ENCODE measurements around the gene ATP1A2.

Gene ATP1A2

GRCh38 chr1:160167580-160167979 is 52.0 kb downstream of the ATP1A2 start:
- no peak overlapping the region for H3K4me3 ChIP-seq (ENCODE audit: low read depth, low read length)
- TF ChIP-seq CTCF (IDR thresholded peaks at IDR 0.05; ENCODE audit: low read depth, low read length), result no peak

- no peak for TF ChIP-seq CTCF (IDR thresholded peaks at IDR 0.05; ENCODE audit: low read depth, low read length)
- no peak overlapping the region for H3K4me3 ChIP-seq (ENCODE audit: low read depth, low read length)
Measured at GRCh38 chr1:160168016-160168415, 52.5 kb downstream of the ATP1A2 start.

GRCh38 chr1:160168609-160169369 is 53.2 kb downstream of the ATP1A2 start:
- H3K4me3 ChIP-seq (ENCODE audit: low read depth, low read length), result no peak overlapping the region
- no peak for TF ChIP-seq CTCF (IDR thresholded peaks at IDR 0.05; ENCODE audit: low read depth, low read length)

GRCh38 chr1:160169553-160170399 is 54.2 kb downstream of the ATP1A2 start:
- no peak overlapping the region for H3K4me3 ChIP-seq (ENCODE audit: low read depth, low read length)
- no peak for TF ChIP-seq CTCF (IDR thresholded peaks at IDR 0.05; ENCODE audit: low read depth, low read length)

GRCh38 chr1:160171354-160171753 is 55.8 kb downstream of the ATP1A2 start:
- no peak for TF ChIP-seq CTCF (IDR thresholded peaks at IDR 0.05; ENCODE audit: low read depth, low read length)
- no peak overlapping the region for H3K4me3 ChIP-seq (ENCODE audit: low read depth, low read length)

- no peak overlapping the region for H3K4me3 ChIP-seq (ENCODE audit: low read depth, low read length)
- no peak for TF ChIP-seq CTCF (IDR thresholded peaks at IDR 0.05; ENCODE audit: low read depth, low read length)
Measured at GRCh38 chr1:160171980-160172379, 56.4 kb downstream of the ATP1A2 start.

- no peak overlapping the region for H3K4me3 ChIP-seq (ENCODE audit: low read depth, low read length)
- TF ChIP-seq CTCF (IDR thresholded peaks at IDR 0.05; ENCODE audit: low read depth, low read length), result no peak
Measured at GRCh38 chr1:160177231-160177630, 61.7 kb downstream of the ATP1A2 start.

Measured in WI38 (cell line).